HG02870 (cell line): ENCODE results near the gene DNAAF8.

Experiments
- ATAC-seq: cut with Tn5 transposase; IDR thresholded peaks from one replicate; pipeline ENCODE4 v1.9.1; 2021; ENCODE audit warnings: mild to moderate bottlenecking, moderate library complexity; ENCODE audit not compliant: unreplicated experiment

DNAAF8 gene

DNA sequence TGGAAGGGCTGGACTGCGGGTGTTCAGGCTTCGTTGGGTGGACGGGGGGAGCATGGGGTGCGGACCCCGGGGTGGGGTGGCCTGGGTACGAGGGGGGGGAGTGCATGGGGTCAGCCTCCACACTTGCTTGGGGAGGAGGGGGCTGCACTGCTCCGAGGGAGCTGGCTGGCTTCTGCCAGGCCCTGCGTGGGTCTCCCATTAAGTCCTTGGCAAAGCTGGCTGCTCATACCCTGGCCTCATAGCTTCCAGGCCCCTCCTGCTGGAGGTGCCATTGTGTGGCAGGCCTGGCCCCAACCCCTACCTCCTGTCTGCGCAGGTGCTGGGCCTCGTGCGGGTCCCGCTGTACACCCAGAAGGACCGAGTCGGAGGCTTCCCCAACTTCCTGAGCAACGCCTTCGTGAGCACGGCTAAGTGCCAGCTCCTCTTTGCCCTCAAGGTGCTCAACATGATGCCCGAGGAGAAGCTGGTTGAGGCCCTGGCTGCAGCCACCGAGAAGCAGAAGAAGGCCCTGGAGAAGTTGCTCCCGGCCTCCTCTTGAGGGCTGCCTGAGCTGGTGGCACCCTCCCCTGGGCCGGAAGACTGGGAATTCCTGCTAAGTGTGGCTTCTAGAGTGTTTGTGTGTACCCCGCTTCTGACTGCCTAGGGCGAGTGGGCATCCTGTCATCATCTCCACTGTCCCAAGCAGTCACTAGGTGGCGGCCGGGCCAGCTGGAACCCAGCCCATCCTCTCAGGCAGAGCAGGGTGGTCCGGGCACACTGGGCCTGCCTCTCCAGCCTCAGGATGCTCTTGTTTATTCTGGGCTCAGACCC is 39.5 kb upstream of the DNAAF8 start:
- ATAC-seq: no peak

GRCh38 chr16:4695473-4696171 is 38.7 kb upstream of the DNAAF8 start:
- no peak for ATAC-seq

GRCh38 chr16:4696172-4696904 is 38.0 kb upstream of the DNAAF8 start:
- ATAC-seq: no peak

- ATAC-seq: no peak
These were observed 37.2 kb upstream of the DNAAF8 start for GRCh38 chr16:4696905-4697847.

- ATAC-seq: no peak
These were observed 36.5 kb upstream of the DNAAF8 start for GRCh38 chr16:4697848-4698291.

DNA sequence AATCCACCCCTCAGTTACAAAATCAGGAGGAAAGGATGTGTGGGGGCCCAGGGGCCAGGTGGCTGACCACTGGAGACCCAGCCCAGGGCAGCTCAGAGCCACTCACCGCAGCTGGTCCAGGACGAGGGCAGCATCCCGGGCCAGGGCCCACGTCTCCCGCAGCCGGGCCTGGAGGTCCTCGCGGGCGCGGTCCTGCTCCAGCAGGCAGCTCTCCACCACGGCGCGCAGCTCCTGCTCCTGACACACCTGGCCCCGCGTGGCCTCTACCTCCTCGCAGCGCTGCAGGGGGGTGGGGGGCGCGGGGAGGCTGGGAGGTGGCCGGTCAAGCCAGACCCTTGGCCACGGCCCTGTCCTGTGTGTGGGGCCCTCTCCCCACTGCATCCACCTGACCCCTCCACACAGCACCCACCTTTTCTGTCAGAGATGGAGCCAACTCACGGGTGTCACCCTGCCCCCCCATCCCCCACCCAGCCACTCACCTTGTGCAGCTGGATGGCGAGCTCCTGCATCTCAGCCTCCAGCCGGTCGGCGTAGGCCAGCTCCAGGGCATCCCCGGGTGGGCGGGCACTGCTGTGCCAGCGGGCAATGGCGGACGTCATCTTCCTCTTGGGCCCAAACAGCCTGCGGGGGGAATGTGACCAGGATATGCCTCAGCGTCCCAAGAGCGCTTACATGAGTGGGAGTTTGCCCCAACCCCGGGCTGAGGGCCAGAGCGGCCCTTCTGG is 35.9 kb upstream of the DNAAF8 start:
- ATAC-seq: no peak

GRCh38 chr16:4699046-4699556 is 35.2 kb upstream of the DNAAF8 start:
- ATAC-seq: no peak

GRCh38 chr16:4700380-4700996 is 33.8 kb upstream of the DNAAF8 start:
- ATAC-seq: no peak

- ATAC-seq: no peak
These were observed 33.2 kb upstream of the DNAAF8 start for GRCh38 chr16:4700997-4701743.

DNA sequence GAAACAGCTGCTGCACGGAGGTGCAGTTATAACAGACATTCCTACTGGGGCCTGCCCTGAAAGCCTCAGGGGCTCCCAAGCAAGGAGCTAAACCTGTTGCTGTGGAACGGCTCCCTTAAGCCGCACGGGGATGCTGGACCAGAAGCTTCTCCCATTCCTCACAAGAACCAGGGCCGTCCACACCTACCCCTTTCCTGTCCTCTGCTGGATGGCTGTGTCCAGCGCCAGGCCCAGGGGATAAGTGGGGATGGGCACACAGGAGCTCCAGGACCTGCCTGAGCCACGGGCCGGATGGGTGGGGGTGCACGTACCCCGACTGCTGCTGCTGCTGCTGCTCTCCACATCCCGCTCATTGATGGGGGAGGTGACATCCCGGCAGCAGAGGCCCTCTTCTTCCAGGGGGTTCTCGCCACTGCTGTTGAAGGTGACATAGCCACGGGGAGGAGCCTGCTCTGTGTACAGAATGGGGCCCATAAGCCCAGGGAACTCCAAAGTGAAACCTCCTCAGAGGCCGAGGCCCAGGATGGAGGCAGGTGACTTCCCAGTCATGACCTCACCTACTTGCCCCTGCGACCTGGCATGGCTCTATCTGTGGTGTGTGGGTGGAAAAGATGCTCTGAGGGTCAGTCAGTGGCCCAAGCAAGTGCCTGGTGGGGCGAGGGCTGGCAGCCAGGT is 32.4 kb upstream of the DNAAF8 start:
- ATAC-seq: no peak

GRCh38 chr16:4702466-4702808 is 31.9 kb upstream of the DNAAF8 start:
- ATAC-seq: no peak

GRCh38 chr16:4703906-4704305 is 30.4 kb upstream of the DNAAF8 start:
- no peak for ATAC-seq

GRCh38 chr16:4704491-4704890 is 29.8 kb upstream of the DNAAF8 start:
- no peak for ATAC-seq

DNA sequence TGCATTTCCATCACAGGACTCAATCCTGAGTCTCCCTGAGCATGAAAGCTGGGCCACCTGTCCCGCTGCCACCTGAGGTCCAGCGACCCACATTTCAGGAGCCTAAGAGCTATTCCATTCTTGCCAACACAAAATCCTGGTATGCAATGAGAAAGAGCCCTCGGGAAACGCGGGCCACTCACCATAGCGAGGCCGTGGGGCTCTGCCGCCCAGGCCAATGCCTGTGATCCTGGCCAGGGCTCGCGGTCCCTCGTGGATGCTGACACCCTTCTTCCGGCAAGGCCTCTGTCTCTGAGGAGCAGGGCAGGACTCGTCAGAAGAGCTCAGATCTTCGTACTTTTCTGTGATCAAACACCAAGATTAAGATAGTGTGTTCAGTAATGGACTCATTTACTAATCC is 29.4 kb upstream of the DNAAF8 start:
- ATAC-seq: no peak

DNA sequence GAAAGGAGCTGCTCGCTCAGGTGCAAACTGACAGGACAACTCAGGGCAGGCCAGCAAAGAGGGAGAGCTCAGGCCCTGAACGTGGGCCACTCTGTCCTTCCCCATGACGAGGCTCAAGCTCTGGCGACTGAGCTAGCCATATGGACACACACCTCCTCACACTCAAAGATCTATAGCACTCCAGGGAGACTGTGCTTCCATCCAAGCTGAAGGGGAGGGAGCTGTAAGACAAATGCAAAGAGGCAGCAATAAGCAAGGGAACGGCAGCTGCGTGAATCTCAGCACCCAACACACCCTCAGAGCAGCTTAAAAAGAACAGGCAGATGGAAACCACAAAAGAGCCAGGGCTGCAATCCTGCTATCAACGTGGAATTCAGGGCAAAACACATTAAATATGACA is 27.5 kb upstream of the DNAAF8 start:
- ATAC-seq: no peak

DNA sequence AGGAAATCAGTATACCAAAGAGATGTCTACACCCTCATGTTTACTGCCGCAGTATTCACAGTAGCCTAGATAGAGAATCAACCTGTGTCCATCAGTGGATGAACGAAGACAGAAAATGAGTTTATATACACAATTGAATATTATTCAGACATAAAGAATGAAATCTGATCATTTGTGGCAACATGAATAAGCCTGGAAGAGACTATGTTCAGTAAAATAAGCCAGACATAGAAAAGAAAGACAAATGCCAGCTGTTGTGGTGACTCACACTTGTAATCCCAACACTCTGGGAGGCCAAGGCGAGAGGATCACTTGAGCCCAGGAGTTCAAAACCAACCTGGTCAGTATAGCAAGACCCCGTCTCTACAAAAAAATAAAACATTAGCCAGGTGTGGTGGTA is 24.9 kb upstream of the DNAAF8 start:
- ATAC-seq: no peak

DNA sequence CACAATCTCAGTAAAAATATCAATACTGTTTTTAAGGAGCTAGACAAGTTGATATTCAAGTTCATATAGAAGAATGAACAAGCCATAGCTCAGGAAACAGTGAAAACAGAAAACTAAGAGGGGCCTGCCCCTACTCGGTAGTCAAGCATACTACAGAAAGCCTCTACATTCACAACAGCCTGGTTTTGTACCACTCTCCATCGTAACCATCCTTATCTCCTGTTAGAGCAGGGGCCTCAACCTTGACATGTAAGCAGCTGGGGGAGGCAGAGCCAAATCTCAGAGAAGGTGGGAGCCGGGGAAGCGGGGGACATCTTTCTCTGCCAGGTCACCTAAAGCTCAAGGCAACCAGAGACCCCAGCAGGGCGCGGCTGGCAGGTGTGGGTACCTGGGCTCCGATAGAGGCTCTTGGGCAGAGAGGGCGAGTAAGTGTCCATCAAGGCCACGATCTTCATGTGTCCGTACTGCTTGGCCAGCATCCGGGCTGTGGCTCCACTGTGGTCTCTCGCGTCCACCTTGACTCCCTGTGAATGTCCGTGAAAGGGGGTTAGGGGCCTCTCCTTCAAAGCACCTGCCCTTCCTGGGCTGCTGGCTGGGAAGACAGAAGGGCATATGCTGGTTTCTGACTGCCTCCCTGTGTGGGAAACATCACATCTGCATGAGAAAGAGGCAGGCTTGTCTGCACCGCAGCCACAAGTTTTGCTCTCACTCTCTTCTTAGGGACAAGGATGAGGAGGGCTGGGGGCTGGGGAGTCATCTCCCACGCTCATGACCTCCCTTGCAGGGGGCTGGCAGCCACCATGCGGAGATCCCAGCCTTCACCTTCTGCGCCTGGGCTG is 20.5 kb upstream of the DNAAF8 start:
- ATAC-seq: no peak
